Mesenchymal stem cell (in vitro differentiated cells and primary cell): ENCODE data around the gene GPR3.

Source experiments
- DNase-seq: peaks from one replicate; pipeline ENCODE4 v3.0.0-alpha.2; 2013
- H2AFZ ChIP-seq: one replicate; pipeline ENCODE4 v1.6.1; 2013; ENCODE audit warnings: low read depth, mild to moderate bottlenecking, control low read depth, inconsistent platforms, low read length, moderate library complexity
- H2AK5ac ChIP-seq: 2 replicates; pipeline ENCODE4 v1.6.1; 2013; ENCODE audit warnings: low read length, moderate library complexity, mild to moderate bottlenecking, inconsistent platforms; ENCODE audit not compliant: severe bottlenecking
- H2BK120ac ChIP-seq: one replicate; pipeline ENCODE4 v1.6.1; 2013; ENCODE audit warnings: low read depth, mild to moderate bottlenecking, inconsistent platforms, low read length, moderate library complexity
- H2BK12ac ChIP-seq, 2 experiments: one replicate each; pipeline ENCODE4 v1.6.1; 2013; ENCODE audit warnings: inconsistent platforms in 2 of 2, low read length in 2 of 2, mild to moderate bottlenecking in 2 of 2, moderate library complexity in 2 of 2, control low read depth in 1 of 2
- H2BK15ac ChIP-seq: one replicate; pipeline ENCODE4 v1.6.1; 2013; ENCODE audit warnings: mild to moderate bottlenecking, low read depth, inconsistent platforms; ENCODE audit not compliant: poor library complexity, severe bottlenecking
- H2BK5ac ChIP-seq: 2 replicates; pipeline ENCODE4 v1.6.1; 2013; ENCODE audit warnings: low read depth, mild to moderate bottlenecking, low read length, control low read depth, inconsistent platforms; ENCODE audit not compliant: poor library complexity, severe bottlenecking
- H3K14ac ChIP-seq, 2 experiments: one replicate each; pipeline ENCODE4 v1.6.1; 2013; ENCODE audit warnings: inconsistent platforms in 2 of 2, low read length in 2 of 2, control low read depth in 1 of 2, mild to moderate bottlenecking in 1 of 2, moderate library complexity in 1 of 2
- H3K18ac ChIP-seq, 2 experiments: one replicate each; pipeline ENCODE4 v1.6.1; 2013; ENCODE audit warnings: inconsistent platforms in 2 of 2, low read length in 2 of 2, control low read depth in 1 of 2, low read depth in 1 of 2, mild to moderate bottlenecking in 1 of 2
- H3K23ac ChIP-seq, 2 experiments: one replicate each; pipeline ENCODE4 v1.6.1; 2013; ENCODE audit warnings: inconsistent platforms in 2 of 2, low read length in 2 of 2, mild to moderate bottlenecking in 2 of 2, moderate library complexity in 2 of 2, control low read depth in 1 of 2
- H3K27ac ChIP-seq: 2 replicates; pipeline ENCODE4 v1.5.1; 2013; ENCODE audit warnings: mild to moderate bottlenecking, moderate library complexity, low read length, control low read depth, inconsistent platforms; ENCODE audit not compliant: poor library complexity, severe bottlenecking
- H3K27me3 ChIP-seq, 2 experiments: 2 replicates each; pipeline versions ENCODE4 v1.6.1 to v1.7.0; 2013; ENCODE audit warnings: low read length in 2 of 2, mild to moderate bottlenecking in 2 of 2, moderate library complexity in 2 of 2, control low read depth in 1 of 2, inconsistent platforms in 1 of 2; ENCODE audit not compliant: control insufficient read depth in 1 of 2, insufficient read depth in 1 of 2
- H3K36me3 ChIP-seq, 2 experiments: 2 replicates each; pipeline versions ENCODE4 v1.6.1 to v1.7.0; 2013; ENCODE audit warnings: low read length in 2 of 2, control low read depth in 1 of 2, inconsistent platforms in 1 of 2, low read depth in 1 of 2, mild to moderate bottlenecking in 1 of 2; ENCODE audit not compliant: insufficient read depth in 2 of 2, control insufficient read depth in 1 of 2
- H3K4ac ChIP-seq, 2 experiments: one replicate each; pipeline ENCODE4 v1.6.1; 2013; ENCODE audit warnings: inconsistent platforms in 2 of 2, low read length in 2 of 2, mild to moderate bottlenecking in 2 of 2, moderate library complexity in 2 of 2, control low read depth in 1 of 2, low read depth in 1 of 2
- H3K4me1 ChIP-seq: 2 replicates; pipeline ENCODE4 v1.6.1; 2013; ENCODE audit warnings: low read depth, low read length, control low read depth; ENCODE audit not compliant: control insufficient read depth, insufficient read depth
- H3K4me2 ChIP-seq: 2 replicates; pipeline ENCODE4 v1.6.1; 2013; ENCODE audit warnings: low read length, mild to moderate bottlenecking, inconsistent platforms; ENCODE audit not compliant: poor library complexity, severe bottlenecking
- H3K4me3 ChIP-seq, 2 experiments: 2 replicates each; pipeline versions ENCODE4 v1.5.1 to v1.7.0; 2013; ENCODE audit warnings: low read length in 2 of 2, mild to moderate bottlenecking in 2 of 2, control low read depth in 1 of 2, low read depth in 1 of 2; ENCODE audit not compliant: insufficient read depth in 1 of 2
- H3K79me1 ChIP-seq: replicated peaks from 2 replicates; pipeline ENCODE4 v1.6.1; 2013; ENCODE audit warnings: mild to moderate bottlenecking, control low read depth, low read length, inconsistent platforms; ENCODE audit not compliant: poor library complexity, severe bottlenecking
- H3K9ac ChIP-seq: 2 replicates; pipeline ENCODE4 v1.7.0; 2013; ENCODE audit warnings: mild to moderate bottlenecking, low read length, moderate library complexity
- H3K9me3 ChIP-seq: 2 replicates; pipeline ENCODE4 v1.7.0; 2013; ENCODE audit warnings: mild to moderate bottlenecking, low read length; ENCODE audit not compliant: control insufficient read depth
- H4K8ac ChIP-seq: one replicate; pipeline ENCODE4 v1.6.1; 2013; ENCODE audit warnings: inconsistent platforms, mild to moderate bottlenecking, low read length, moderate library complexity
- H4K91ac ChIP-seq: one replicate; pipeline ENCODE4 v1.6.1; 2013; ENCODE audit warnings: mild to moderate bottlenecking, low read length, inconsistent platforms
- WGBS: methylation state at CpG from one replicate; pipeline ENCODE4 v1.1.7; 2013; ENCODE audit warnings: mixed read lengths; 5-methylcytosine and 5-hydroxymethylcytosine counted together

GPR3 gene

GRCh38 chr1:27356619-27357280 is 35.7 kb upstream of the GPR3 start:
- no peak overlapping the region for H3K27ac ChIP-seq
- H2AK5ac ChIP-seq = no peak overlapping the region
- H2BK120ac ChIP-seq = no peak overlapping the region
- H3K4ac ChIP-seq = no peak overlapping the region
- no peak overlapping the region for H3K4me3 ChIP-seq
- peaks cover 12% of the 10 kb centered on the region for H3K4me1 ChIP-seq
- no peak overlapping the region for H4K91ac ChIP-seq
- H3K18ac ChIP-seq = no peak overlapping the region
- no peak overlapping the region for H2BK15ac ChIP-seq
- H3K4me2 ChIP-seq = no peak overlapping the region
- no peak overlapping the region for H2BK5ac ChIP-seq
- no peak overlapping the region for H4K8ac ChIP-seq
- no peak overlapping the region for H3K9ac ChIP-seq
- H3K27me3 ChIP-seq = no peaks in the 10 kb centered on the region
- H3K23ac ChIP-seq = no peak overlapping the region
- H2AFZ ChIP-seq = no peak overlapping the region
- DNase-seq = no peak
- no peaks in the 10 kb centered on the region for H3K9me3 ChIP-seq
- H3K79me1 ChIP-seq = no peaks in the 10 kb centered on the region
- WGBS = 89% methylated on average over 37 of the region's 37 CpGs
- peaks cover 71 to 74% of the 10 kb centered on the region in 2 experiments for H3K36me3 ChIP-seq
- no peak overlapping the region for H3K14ac ChIP-seq
- H2BK12ac ChIP-seq = no peak overlapping the region

- Histone ChIP-seq H2AK5ac (no peak overlapping the region), H4K8ac (no peak overlapping the region), H3K4me1 (peaks cover 12% of the 10 kb centered on the region), H2BK12ac (no peak overlapping the region), H3K4ac (no peak overlapping the region), H3K4me2 (no peak overlapping the region), H3K27ac (no peak overlapping the region), H2BK5ac (no peak overlapping the region), H2AFZ (no peak overlapping the region), H3K23ac (no peak overlapping the region), H3K4me3 (no peak overlapping the region), H3K9me3 (no peaks in the 10 kb centered on the region), H3K79me1 (no peaks in the 10 kb centered on the region), H2BK15ac (no peak overlapping the region), H3K36me3 (peaks cover 77 to 81% of the 10 kb centered on the region in 2 experiments), H3K9ac (no peak overlapping the region), H4K91ac (no peak overlapping the region), H3K14ac (no peak overlapping the region), H3K18ac (no peak overlapping the region), H3K27me3 (no peaks in the 10 kb centered on the region), H2BK120ac (no peak overlapping the region)
- DNase-seq = peak; percentile 55
- WGBS = 39% methylated on average over 39 of the region's 40 CpGs
Observed at GRCh38 chr1:27357281-27358037, 35.0 kb upstream of the GPR3 start.

- Histone ChIP-seq H4K8ac (no peak overlapping the region), H3K9ac (no peak overlapping the region), H2AFZ (no peak overlapping the region), H2BK5ac (no peak overlapping the region), H2BK120ac (no peak overlapping the region), H3K4ac (no peak overlapping the region), H3K4me2 (no peak overlapping the region), H3K4me1 (peaks cover 12% of the 10 kb centered on the region), H2BK15ac (no peak overlapping the region), H3K14ac (no peak overlapping the region), H3K79me1 (no peaks in the 10 kb centered on the region), H3K9me3 (no peaks in the 10 kb centered on the region), H3K4me3 (no peak overlapping the region), H2AK5ac (no peak overlapping the region), H3K18ac (no peak overlapping the region), H2BK12ac (no peak overlapping the region), H3K23ac (no peak overlapping the region), H3K27me3 (no peaks in the 10 kb centered on the region), H3K27ac (no peak overlapping the region), H3K36me3 (peaks cover 81 to 86% of the 10 kb centered on the region in 2 experiments), H4K91ac (no peak overlapping the region)
- DNase-seq = no peak
- WGBS = 97% methylated on average over 17 of the region's 21 CpGs
Observed at GRCh38 chr1:27358038-27358927, 34.1 kb upstream of the GPR3 start.

GRCh38 chr1:27358928-27359313 is 33.5 kb upstream of the GPR3 start:
- H3K23ac ChIP-seq = no peak overlapping the region
- no peak overlapping the region for H4K91ac ChIP-seq
- H3K9ac ChIP-seq = no peak overlapping the region
- H3K4ac ChIP-seq = no peak overlapping the region
- no peak overlapping the region for H2BK15ac ChIP-seq
- no peak overlapping the region for H3K4me2 ChIP-seq
- H2BK120ac ChIP-seq = no peak overlapping the region
- H3K9me3 ChIP-seq = no peaks in the 10 kb centered on the region
- H2AFZ ChIP-seq = no peak overlapping the region
- H3K18ac ChIP-seq = no peak overlapping the region
- no peak overlapping the region for H2BK5ac ChIP-seq
- H3K4me3 ChIP-seq = no peak overlapping the region
- DNase-seq = no peak
- no peak overlapping the region for H2AK5ac ChIP-seq
- H2BK12ac ChIP-seq = no peak overlapping the region
- no peak overlapping the region for H4K8ac ChIP-seq
- H3K27me3 ChIP-seq = no peaks in the 10 kb centered on the region
- WGBS = 97% methylated on average over 5 of the region's 5 CpGs
- H3K36me3 ChIP-seq = peaks cover 83 to 86% of the 10 kb centered on the region in 2 experiments
- H3K14ac ChIP-seq = no peak overlapping the region
- H3K27ac ChIP-seq = no peak overlapping the region
- H3K4me1 ChIP-seq = peaks cover 12% of the 10 kb centered on the region
- H3K79me1 ChIP-seq = peaks cover under 1% of the 10 kb centered on the region
